Fibroblast of gingiva (primary cell): ENCODE measurements around the gene MTA3.

Experiments
- DNase-seq: peaks from one replicate; pipeline ENCODE4 v3.0.0-alpha.2; 2011; ENCODE audit warnings: low read depth

MTA3 gene

GRCh38 chr2:42804891-42805290 is 236.5 kb downstream of the MTA3 start:
- no peak for DNase-seq
